ENCODE results near the gene TK2. TPM values are rescaled to one million over a fixed set of nuclear protein-coding genes. Genes with fewer than 3 reads are reported as not detected.
A peak's percentile ranks its signal among the peaks of the same experiment; 100 is the strongest.

The TK2 gene
- total RNA-seq, 2 experiments from 2014 or later, result 3.6 to 5.1 TPM

DNA sequence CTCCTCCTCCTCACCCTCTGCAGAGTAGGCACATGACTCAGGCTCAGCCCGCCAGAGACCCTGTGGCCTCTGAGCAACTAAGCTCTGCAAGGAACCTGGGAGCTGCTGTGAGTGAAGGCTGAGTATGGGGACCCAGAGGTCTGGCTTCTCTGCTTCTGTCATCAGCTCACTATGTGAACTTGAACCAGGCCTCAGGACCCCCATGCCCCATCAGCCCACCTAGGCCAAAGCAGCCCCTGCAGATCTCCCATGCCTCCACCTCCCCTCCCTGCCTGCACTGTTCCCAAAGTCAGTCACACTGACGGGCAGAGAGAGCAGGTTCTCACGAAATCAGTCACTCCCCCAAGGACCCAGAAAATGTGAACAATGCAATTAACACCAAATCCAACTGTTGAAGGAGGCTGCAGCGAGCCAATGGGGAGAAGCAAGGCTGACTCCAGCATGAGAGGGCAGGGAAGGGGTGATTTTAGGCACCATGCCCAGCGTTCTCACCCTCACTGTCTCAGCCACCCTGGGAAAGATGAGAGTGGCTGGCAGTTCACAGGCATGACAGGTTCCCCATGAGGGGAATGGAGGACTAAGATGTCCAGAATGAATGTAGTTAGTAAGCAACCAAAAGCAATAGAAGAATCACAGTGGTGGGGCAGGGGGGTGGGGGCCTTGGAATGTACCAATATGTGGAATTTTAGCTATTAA is 62.2 kb downstream of the TK2 start:
- ATAC-seq (ENCODE audit: poor library complexity) (no peak), DNase-seq (peak in 1 of 14 experiments; percentile 25)
- Histone ChIP-seq H3K27me3 (ENCODE audit: control insufficient read depth in 1 of 2, insufficient read depth in 2 of 2, low read length in 2 of 2) (no peaks in the 10 kb centered on the region), H3K27ac (ENCODE audit: low read depth in 1 of 2, low read length in 2 of 2) (no peak overlapping the region), H3K4me1 (ENCODE audit: insufficient read depth, low read length) (peaks cover 13% of the 10 kb centered on the region), H3K9me3 (ENCODE audit: control insufficient read depth in 1 of 2, insufficient read depth in 1 of 2, low read length in 2 of 2) (peaks cover 0 to 4% of the 10 kb centered on the region in 2 experiments), H3K36me3 (ENCODE audit: insufficient read depth, low read length) (no peaks in the 10 kb centered on the region), H3K4me3 (ENCODE audit: low read length) (no peak overlapping the region)
- Mint-ChIP-seq H3K27me3 (no peaks in the 10 kb centered on the region), H3K9me3 (no peaks in the 10 kb centered on the region), H3K4me1 (ENCODE audit: low read depth) (peaks cover 11% of the 10 kb centered on the region), H3K4me3 (no peak overlapping the region), H3K36me3 (ENCODE audit: low read depth) (no peaks in the 10 kb centered on the region), H3K27ac (no peak overlapping the region)
- ChIA-PET POLR2A (interaction anchor here (0.7 kb wide), 1 partner anchor 65 kb away, joined by 4 read pairs; the partner anchor contains the start of gene CKLF), CTCF (no interaction called here)
- intact Hi-C loops (cut with DNase I, micrococcal nuclease), result no loop called here
- TF ChIP-seq CTCF (IDR thresholded peaks at IDR 0.05), result no peak

DNA sequence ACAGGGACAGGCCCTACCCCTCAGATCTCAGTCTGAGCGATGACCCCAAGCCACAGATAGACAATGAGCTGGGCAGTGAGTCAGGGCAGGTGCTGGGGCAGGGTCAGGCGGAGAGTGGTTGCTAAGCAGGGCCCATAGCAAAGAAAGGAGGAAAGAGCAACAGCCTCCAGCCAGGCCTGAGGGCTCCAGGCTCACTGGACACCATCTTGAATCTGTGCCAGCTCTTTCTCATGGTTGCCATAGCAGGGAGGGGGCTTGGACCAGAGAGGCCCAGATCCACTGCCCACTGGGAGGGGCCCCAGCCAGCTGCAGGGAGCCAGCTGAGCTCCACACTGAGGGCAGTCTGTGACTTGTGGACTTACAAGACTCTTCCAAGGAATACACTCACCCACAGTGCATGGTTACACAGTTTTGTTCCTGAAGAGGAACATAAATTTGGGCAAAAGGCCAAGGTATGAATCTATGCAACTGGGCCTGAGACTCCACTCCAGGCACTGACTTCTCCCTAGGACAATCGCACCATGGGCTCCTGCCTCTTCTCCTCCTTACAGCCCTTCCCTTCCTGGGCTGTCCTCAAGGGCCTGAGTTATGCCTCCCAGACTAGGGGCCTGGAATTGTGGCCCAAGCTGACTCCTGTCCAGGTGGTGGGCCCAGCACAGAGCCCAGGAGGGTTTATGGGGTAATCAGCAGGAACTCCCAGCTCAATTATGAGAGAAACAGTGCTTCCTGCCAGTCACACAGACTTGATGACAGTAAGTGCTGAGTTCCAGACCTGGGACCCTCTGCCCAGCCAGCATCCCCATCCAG is 62.9 kb downstream of the TK2 start:
- POLR2A ChIA-PET, result no interaction called here
- no peak overlapping the region for H3K4me3 Mint-ChIP-seq
- H3K36me3 ChIP-seq (ENCODE audit: insufficient read depth, low read length), result no peaks in the 10 kb centered on the region
- DNase-seq (peak in 1 of 14 experiments; percentile 2), ATAC-seq (ENCODE audit: poor library complexity) (no peak)
- no peaks in the 10 kb centered on the region for H3K27me3 Mint-ChIP-seq
- CTCF ChIA-PET, result no interaction called here
- H3K4me1 Mint-ChIP-seq (ENCODE audit: low read depth), result peaks cover 11% of the 10 kb centered on the region
- no peaks in the 10 kb centered on the region for H3K36me3 Mint-ChIP-seq (ENCODE audit: low read depth)
- no peaks in the 10 kb centered on the region for H3K9me3 Mint-ChIP-seq
- no peak for TF ChIP-seq CTCF (IDR thresholded peaks at IDR 0.05)
- intact Hi-C loops (cut with DNase I, micrococcal nuclease), result no loop called here
- H3K4me3 ChIP-seq (ENCODE audit: low read length), result no peak overlapping the region
- no peaks in the 10 kb centered on the region for H3K27me3 ChIP-seq (ENCODE audit: control insufficient read depth in 1 of 2, insufficient read depth in 2 of 2, low read length in 2 of 2)
- H3K27ac ChIP-seq (ENCODE audit: low read depth in 1 of 2, low read length in 2 of 2), result no peak overlapping the region
- H3K4me1 ChIP-seq (ENCODE audit: insufficient read depth, low read length), result peaks cover 13% of the 10 kb centered on the region
- peaks cover 0 to 4% of the 10 kb centered on the region in 2 experiments for H3K9me3 ChIP-seq (ENCODE audit: control insufficient read depth in 1 of 2, insufficient read depth in 1 of 2, low read length in 2 of 2)
- H3K27ac Mint-ChIP-seq, result no peak overlapping the region

GRCh38 chr16:66486199-66486772 is 63.6 kb downstream of the TK2 start:
- TF ChIP-seq CTCF (IDR thresholded peaks at IDR 0.05), result no peak
- POLR2A ChIA-PET, result interaction anchor here (1.2 kb wide), 1 partner anchor 78 kb away, joined by 4 read pairs; no protein-coding TSS in a partner anchor
- Histone ChIP-seq H3K4me3 (ENCODE audit: low read length) (no peak overlapping the region), H3K4me1 (ENCODE audit: insufficient read depth, low read length) (peaks cover 13% of the 10 kb centered on the region), H3K36me3 (ENCODE audit: insufficient read depth, low read length) (no peaks in the 10 kb centered on the region), H3K27ac (ENCODE audit: low read depth in 1 of 2, low read length in 2 of 2) (no peak overlapping the region), H3K27me3 (ENCODE audit: control insufficient read depth in 1 of 2, insufficient read depth in 2 of 2, low read length in 2 of 2) (no peaks in the 10 kb centered on the region), H3K9me3 (ENCODE audit: control insufficient read depth in 1 of 2, insufficient read depth in 1 of 2, low read length in 2 of 2) (peaks cover 0 to 4% of the 10 kb centered on the region in 2 experiments)
- H3K4me1 Mint-ChIP-seq (ENCODE audit: low read depth), result peaks cover 11% of the 10 kb centered on the region
- H3K27ac Mint-ChIP-seq, result no peak overlapping the region
- CTCF ChIA-PET, result no interaction called here
- intact Hi-C loops (cut with DNase I, micrococcal nuclease), result no loop called here
- no peaks in the 10 kb centered on the region for H3K36me3 Mint-ChIP-seq (ENCODE audit: low read depth)
- no peaks in the 10 kb centered on the region for H3K27me3 Mint-ChIP-seq
- DNase-seq (peak in 1 of 14 experiments; percentile 22), ATAC-seq (ENCODE audit: poor library complexity) (no peak)
- no peak overlapping the region for H3K4me3 Mint-ChIP-seq
- no peaks in the 10 kb centered on the region for H3K9me3 Mint-ChIP-seq

All from CD4-positive, alpha-beta T cell (primary cell).